GM23338 (cell line): ENCODE measurements around the gene TAGLN2. TPM values are rescaled to one million over a fixed set of nuclear protein-coding genes. Genes with fewer than 3 reads are reported as not detected.

Experiments used
- ATAC-seq: fragments of 200-7000 bp; cut with Tn5 transposase; 3 replicates; pipeline ENCODE4 v1.9.1; 2020
- DNase-seq: peaks from one replicate; pipeline ENCODE4 v3.0.0-alpha.2; 2015; ENCODE audit warnings: low spot score
- H2AFZ ChIP-seq: fragments of 200-600 bp; sonication (generic); 2 replicates; pipeline ENCODE4 v1.8.0; 2016; ENCODE audit warnings: antibody characterized with exemption, mild to moderate bottlenecking, moderate library complexity
- H3F3A ChIP-seq: fragments of 200-600 bp; sonication (generic); replicated peaks from 2 replicates; pipeline ENCODE4 v1.8.0; 2017; ENCODE audit warnings: antibody characterized with exemption, mixed run types, low read depth
- H3K27ac ChIP-seq: fragments of 200-600 bp; sonication (generic); 2 replicates; pipeline ENCODE4 v1.6.1; 2016; ENCODE audit warnings: low read depth
- H3K27me3 ChIP-seq: fragments of 200-600 bp; sonication (generic); 2 replicates; pipeline ENCODE4 v1.8.0; 2016; ENCODE audit warnings: mild to moderate bottlenecking, mixed run types, moderate library complexity; ENCODE audit not compliant: insufficient read depth
- H3K36me3 ChIP-seq: fragments of 200-600 bp; sonication (generic); 2 replicates; pipeline ENCODE4 v1.8.0; 2016; ENCODE audit warnings: mild to moderate bottlenecking; ENCODE audit not compliant: insufficient read depth
- H3K4me1 ChIP-seq: fragments of 200-600 bp; sonication (generic); 2 replicates; pipeline ENCODE4 v1.8.0; 2016; ENCODE audit warnings: mild to moderate bottlenecking, moderate library complexity; ENCODE audit not compliant: insufficient read depth
- H3K4me2 ChIP-seq: fragments of 200-600 bp; sonication (generic); 2 replicates; pipeline ENCODE4 v1.7.1; 2017; ENCODE audit warnings: mixed run types
- H3K4me3 ChIP-seq: fragments of 200-600 bp; sonication (generic); 2 replicates; pipeline ENCODE4 v1.6.1; 2016; ENCODE audit warnings: mixed run types
- H3K79me2 ChIP-seq: fragments of 200-600 bp; sonication (generic); replicated peaks from 2 replicates; pipeline ENCODE4 v1.8.0; 2017; ENCODE audit warnings: mild to moderate bottlenecking; ENCODE audit not compliant: insufficient read depth
- H3K9me2 ChIP-seq: fragments of 200-600 bp; sonication (generic); 2 replicates; pipeline ENCODE4 v1.8.0; 2017; ENCODE audit not compliant: insufficient read depth
- H4K20me1 ChIP-seq: fragments of 200-600 bp; sonication (generic); replicated peaks from 2 replicates; pipeline ENCODE4 v1.8.0; 2017; ENCODE audit warnings: mild to moderate bottlenecking; ENCODE audit not compliant: insufficient read depth
- H3K27ac Mint-ChIP-seq: 2 replicates; pipeline ENCODE4 v1.8.0; 2020; ENCODE audit warnings: inconsistent platforms, mild to moderate bottlenecking, moderate library complexity, mixed read lengths
- H3K27me3 Mint-ChIP-seq: 3 replicates; pipeline ENCODE4 v1.8.0; 2022; ENCODE audit warnings: low read depth, mild to moderate bottlenecking, moderate library complexity, mixed read lengths, inconsistent platforms; ENCODE audit not compliant: insufficient read depth, poor library complexity
- H3K36me3 Mint-ChIP-seq: 3 replicates; pipeline ENCODE4 v1.8.0; 2021; ENCODE audit warnings: low read depth, mild to moderate bottlenecking, inconsistent platforms, moderate library complexity, mixed read lengths
- H3K4me1 Mint-ChIP-seq: 3 replicates; pipeline ENCODE4 v1.8.0; 2020; ENCODE audit warnings: mild to moderate bottlenecking, inconsistent platforms, mixed read lengths
- H3K4me3 Mint-ChIP-seq: 3 replicates; pipeline ENCODE4 v1.8.0; 2021; ENCODE audit warnings: moderate library complexity, mild to moderate bottlenecking, inconsistent platforms, mixed read lengths
- H3K9me3 Mint-ChIP-seq: 3 replicates; pipeline ENCODE4 v1.8.0; 2020; ENCODE audit warnings: moderate library complexity, mild to moderate bottlenecking, inconsistent platforms, mixed read lengths
- CREB1 ChIP-seq: fragments of 250-450 bp; sonication (Bioruptor Pico); IDR thresholded peaks from 2 replicates; pipeline ENCODE4 v1.5.0; 2020; ENCODE audit warnings: low read depth, mild to moderate bottlenecking, moderate library complexity
- CTCF ChIP-seq, 2 experiments: fragments of 200-600 bp in 1 of 2; sonication (generic) in 1 of 2; conservative IDR thresholded peaks; 2 replicates each; pipeline versions ENCODE4 v1.5.1 to v1.6.1; 2016 to 2017; ENCODE audit warnings: antibody characterized with exemption in 2 of 2, low read depth in 2 of 2, mild to moderate bottlenecking in 2 of 2, moderate library complexity in 1 of 2
- ETS1 ChIP-seq: IDR thresholded peaks from 2 replicates; pipeline ENCODE4 v1.6.1; 2016; ENCODE audit warnings: antibody characterized with exemption
- EZH2 ChIP-seq: fragments of 200-600 bp; sonication (generic); IDR thresholded peaks from one replicate; pipeline ENCODE4 v1.8.0; 2017; ENCODE audit warnings: antibody characterized with exemption, mild to moderate bottlenecking, low read depth; ENCODE audit not compliant: unreplicated experiment
- EZH2phosphoT487 ChIP-seq: fragments of 200-600 bp; sonication (generic); IDR thresholded peaks from one replicate; pipeline ENCODE4 v1.8.1; 2018; ENCODE audit warnings: antibody characterized with exemption; ENCODE audit not compliant: unreplicated experiment
- JUNB ChIP-seq: IDR thresholded peaks from one replicate; pipeline ENCODE4 v1.6.1; 2016; ENCODE audit warnings: antibody characterized with exemption; ENCODE audit not compliant: unreplicated experiment
- NANOG ChIP-seq: IDR thresholded peaks from 2 replicates; pipeline ENCODE4 v1.6.1; 2016; ENCODE audit warnings: antibody characterized with exemption, borderline replicate concordance
- POLR2AphosphoS5 ChIP-seq: IDR thresholded peaks from 2 replicates; pipeline ENCODE4 v1.6.1; 2016; ENCODE audit warnings: antibody characterized with exemption, low read depth
- REST ChIP-seq: IDR thresholded peaks from one replicate; pipeline ENCODE4 v1.6.1; 2018; ENCODE audit warnings: antibody characterized with exemption; ENCODE audit not compliant: unreplicated experiment
- STAT1 ChIP-seq: IDR thresholded peaks from one replicate; pipeline ENCODE4 v1.6.1; 2016; ENCODE audit warnings: antibody characterized with exemption; ENCODE audit not compliant: unreplicated experiment
- ZNF114 ChIP-seq: fragments of 250-450 bp; sonication (Bioruptor Pico); IDR thresholded peaks from 2 replicates; pipeline ENCODE4 v1.5.0; 2020; ENCODE audit warnings: mild to moderate bottlenecking, moderate library complexity
- ZNF331 ChIP-seq: fragments of 250-450 bp; sonication (Bioruptor Pico); IDR thresholded peaks from 2 replicates; pipeline ENCODE4 v1.5.0; 2020; ENCODE audit warnings: low read depth, mild to moderate bottlenecking, moderate library complexity
- polyA plus RNA-seq: library from polyadenylated mRNA; unstranded; fragments of >200 nt; fragmentation: Nextera tagmentation; extraction: Ambion mirVana; gene quantifications from 2 replicates; pipeline ENCODE4 v1.2.1, GENCODE V29; 2016
- total RNA-seq: library from RNA; depleted of rRNA; stranded (reverse); fragments of >200 nt; shearing (Covaris generic); gene quantifications from 2 replicates; pipeline ENCODE4 v1.2.3, GENCODE V29; 2014
- TF ChIP-seq, protein P1 (sequence below): fragments of 250-450 bp; sonication (Bioruptor Pico); IDR thresholded peaks from 2 replicates; pipeline ENCODE4 v1.5.0; 2020; ENCODE audit warnings: mild to moderate bottlenecking, moderate library complexity

TAGLN2 gene
- total and polyA plus RNA-seq, 2 experiments from 2014 or later, result 58.2 to 60.1 TPM

GRCh38 chr1:159973350-159973940 lies 48.1 kb upstream of the TAGLN2 start:
- no peaks in the 10 kb centered on the region for H3K4me1 Mint-ChIP-seq
- no peak overlapping the region for H3K4me2 ChIP-seq
- ATAC-seq, result no peak
- no peak for TF ChIP-seq JUNB
- no peak for TF ChIP-seq ETS1
- no peak for TF ChIP-seq CREB1
- no peak for TF ChIP-seq EZH2
- no peak for TF ChIP-seq EZH2phosphoT487
- TF ChIP-seq, protein P1, sequence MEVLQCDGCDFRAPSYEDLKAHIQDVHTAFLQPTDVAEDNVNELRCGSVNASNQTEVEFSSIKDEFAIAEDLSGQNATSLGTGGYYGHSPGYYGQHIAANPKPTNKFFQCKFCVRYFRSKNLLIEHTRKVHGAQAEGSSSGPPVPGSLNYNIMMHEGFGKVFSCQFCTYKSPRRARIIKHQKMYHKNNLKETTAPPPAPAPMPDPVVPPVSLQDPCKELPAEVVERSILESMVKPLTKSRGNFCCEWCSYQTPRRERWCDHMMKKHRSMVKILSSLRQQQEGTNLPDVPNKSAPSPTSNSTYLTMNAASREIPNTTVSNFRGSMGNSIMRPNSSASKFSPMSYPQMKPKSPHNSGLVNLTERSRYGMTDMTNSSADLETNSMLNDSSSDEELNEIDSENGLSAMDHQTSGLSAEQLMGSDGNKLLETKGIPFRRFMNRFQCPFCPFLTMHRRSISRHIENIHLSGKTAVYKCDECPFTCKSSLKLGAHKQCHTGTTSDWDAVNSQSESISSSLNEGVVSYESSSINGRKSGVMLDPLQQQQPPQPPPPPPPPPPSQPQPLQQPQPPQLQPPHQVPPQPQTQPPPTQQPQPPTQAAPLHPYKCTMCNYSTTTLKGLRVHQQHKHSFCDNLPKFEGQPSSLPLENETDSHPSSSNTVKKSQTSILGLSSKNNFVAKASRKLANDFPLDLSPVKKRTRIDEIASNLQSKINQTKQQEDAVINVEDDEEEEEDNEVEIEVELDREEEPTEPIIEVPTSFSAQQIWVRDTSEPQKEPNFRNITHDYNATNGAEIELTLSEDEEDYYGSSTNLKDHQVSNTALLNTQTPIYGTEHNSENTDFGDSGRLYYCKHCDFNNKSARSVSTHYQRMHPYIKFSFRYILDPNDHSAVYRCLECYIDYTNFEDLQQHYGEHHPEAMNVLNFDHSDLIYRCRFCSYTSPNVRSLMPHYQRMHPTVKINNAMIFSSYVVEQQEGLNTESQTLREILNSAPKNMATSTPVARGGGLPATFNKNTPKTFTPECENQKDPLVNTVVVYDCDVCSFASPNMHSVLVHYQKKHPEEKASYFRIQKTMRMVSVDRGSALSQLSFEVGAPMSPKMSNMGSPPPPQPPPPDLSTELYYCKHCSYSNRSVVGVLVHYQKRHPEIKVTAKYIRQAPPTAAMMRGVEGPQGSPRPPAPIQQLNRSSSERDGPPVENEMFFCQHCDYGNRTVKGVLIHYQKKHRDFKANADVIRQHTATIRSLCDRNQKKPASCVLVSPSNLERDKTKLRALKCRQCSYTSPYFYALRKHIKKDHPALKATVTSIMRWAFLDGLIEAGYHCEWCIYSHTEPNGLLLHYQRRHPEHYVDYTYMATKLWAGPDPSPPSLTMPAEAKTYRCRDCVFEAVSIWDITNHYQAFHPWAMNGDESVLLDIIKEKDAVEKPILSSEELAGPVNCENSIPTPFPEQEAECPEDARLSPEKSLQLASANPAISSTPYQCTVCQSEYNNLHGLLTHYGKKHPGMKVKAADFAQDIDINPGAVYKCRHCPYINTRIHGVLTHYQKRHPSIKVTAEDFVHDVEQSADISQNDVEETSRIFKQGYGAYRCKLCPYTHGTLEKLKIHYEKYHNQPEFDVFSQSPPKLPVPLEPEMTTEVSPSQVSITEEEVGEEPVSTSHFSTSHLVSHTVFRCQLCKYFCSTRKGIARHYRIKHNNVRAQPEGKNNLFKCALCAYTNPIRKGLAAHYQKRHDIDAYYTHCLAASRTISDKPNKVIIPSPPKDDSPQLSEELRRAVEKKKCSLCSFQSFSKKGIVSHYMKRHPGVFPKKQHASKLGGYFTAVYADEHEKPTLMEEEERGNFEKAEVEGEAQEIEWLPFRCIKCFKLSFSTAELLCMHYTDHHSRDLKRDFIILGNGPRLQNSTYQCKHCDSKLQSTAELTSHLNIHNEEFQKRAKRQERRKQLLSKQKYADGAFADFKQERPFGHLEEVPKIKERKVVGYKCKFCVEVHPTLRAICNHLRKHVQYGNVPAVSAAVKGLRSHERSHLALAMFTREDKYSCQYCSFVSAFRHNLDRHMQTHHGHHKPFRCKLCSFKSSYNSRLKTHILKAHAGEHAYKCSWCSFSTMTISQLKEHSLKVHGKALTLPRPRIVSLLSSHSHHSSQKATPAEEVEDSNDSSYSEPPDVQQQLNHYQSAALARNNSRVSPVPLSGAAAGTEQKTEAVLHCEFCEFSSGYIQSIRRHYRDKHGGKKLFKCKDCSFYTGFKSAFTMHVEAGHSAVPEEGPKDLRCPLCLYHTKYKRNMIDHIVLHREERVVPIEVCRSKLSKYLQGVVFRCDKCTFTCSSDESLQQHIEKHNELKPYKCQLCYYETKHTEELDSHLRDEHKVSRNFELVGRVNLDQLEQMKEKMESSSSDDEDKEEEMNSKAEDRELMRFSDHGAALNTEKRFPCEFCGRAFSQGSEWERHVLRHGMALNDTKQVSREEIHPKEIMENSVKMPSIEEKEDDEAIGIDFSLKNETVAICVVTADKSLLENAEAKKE, result no peak
- TF ChIP-seq ZNF331 (CRISPR knock-in tag), result no peak
- TF ChIP-seq NANOG, result no peak
- TF ChIP-seq ZNF114, result no peak
- TF ChIP-seq REST, result no peak
- TF ChIP-seq CTCF (conservative IDR thresholded peaks at IDR 0.05; ENCODE audit: low read depth in 2 of 2), result no peak
- TF ChIP-seq POLR2AphosphoS5, result no peak
- no peak for TF ChIP-seq STAT1
- no peaks in the 10 kb centered on the region for H3K79me2 ChIP-seq
- H3K27me3 Mint-ChIP-seq, result peaks cover 6% of the 10 kb centered on the region
- no peaks in the 10 kb centered on the region for H3F3A ChIP-seq
- H3K4me1 ChIP-seq, result no peaks in the 10 kb centered on the region
- peaks cover 3% of the 10 kb centered on the region; the same call in 1 of the 2 replicates for H3K27me3 ChIP-seq
- no peaks in the 10 kb centered on the region for H4K20me1 ChIP-seq
- H3K27ac ChIP-seq, result no peak overlapping the region
- no peaks in the 10 kb centered on the region for H3K9me3 Mint-ChIP-seq
- H3K36me3 Mint-ChIP-seq, result no peaks in the 10 kb centered on the region
- DNase-seq, result no peak
- H3K27ac Mint-ChIP-seq, result no peak overlapping the region
- no peak overlapping the region for H3K4me3 ChIP-seq
- no peaks in the 10 kb centered on the region for H3K36me3 ChIP-seq
- H3K9me2 ChIP-seq, result 0 out of 2 replicates have a peak, but pooled peaks cover 4% of the 10 kb centered on the region
- H3K4me3 Mint-ChIP-seq, result no peak overlapping the region
- H2AFZ ChIP-seq, result no peak overlapping the region
